ENCODE results near the gene MED31. TPM values are rescaled to one million over a fixed set of nuclear protein-coding genes. Genes with fewer than 3 reads are reported as not detected.

Gene MED31
- total RNA-seq = 10.1 and 23.9 TPM in 2 replicates

GRCh38 chr17:6651354-6651918 is at the start of gene MED31, which contains the start of gene C17orf100:
MED31 (minus strand) TSS chr17:6651605; CDS start chr17:6651528, 77 bp downstream.
C17orf100 (plus strand) TSS chr17:6651762; CDS start chr17:6651914, 152 bp downstream.
- peak within 1 kb of the TSS; percentile 96 for H3K4me3 ChIP-seq (ENCODE audit: low read depth, low read length)
- no peak for DNase-seq (ENCODE audit: low read depth)
- no peak for TF ChIP-seq CTCF (conservative IDR thresholded peaks at IDR 0.05; ENCODE audit: low read depth, low read length)

- H3K4me3 ChIP-seq (ENCODE audit: low read depth, low read length) = no peak overlapping the region
- no peak for TF ChIP-seq CTCF (conservative IDR thresholded peaks at IDR 0.05; ENCODE audit: low read depth, low read length)
- DNase-seq (ENCODE audit: low read depth) = no peak
Observed at GRCh38 chr17:6700948-6701307, 49.5 kb upstream of the MED31 start.

GRCh38 chr17:6699997-6700947 is 48.9 kb upstream of the MED31 start:
- DNase-seq (ENCODE audit: low read depth) = no peak
- no peak for TF ChIP-seq CTCF (conservative IDR thresholded peaks at IDR 0.05; ENCODE audit: low read depth, low read length)
- no peak overlapping the region for H3K4me3 ChIP-seq (ENCODE audit: low read depth, low read length)

GRCh38 chr17:6698004-6698403 is 46.6 kb upstream of the MED31 start:
- H3K4me3 ChIP-seq (ENCODE audit: low read depth, low read length) = no peak overlapping the region
- no peak for DNase-seq (ENCODE audit: low read depth)
- no peak for TF ChIP-seq CTCF (conservative IDR thresholded peaks at IDR 0.05; ENCODE audit: low read depth, low read length)

GRCh38 chr17:6696906-6697305 is 45.5 kb upstream of the MED31 start:
- DNase-seq (ENCODE audit: low read depth) = no peak
- H3K4me3 ChIP-seq (ENCODE audit: low read depth, low read length) = no peak overlapping the region
- no peak for TF ChIP-seq CTCF (conservative IDR thresholded peaks at IDR 0.05; ENCODE audit: low read depth, low read length)

- DNase-seq (ENCODE audit: low read depth) = no peak
- no peak overlapping the region for H3K4me3 ChIP-seq (ENCODE audit: low read depth, low read length)
- TF ChIP-seq CTCF (conservative IDR thresholded peaks at IDR 0.05; ENCODE audit: low read depth, low read length) = no peak
Observed at GRCh38 chr17:6695565-6695964, 44.2 kb upstream of the MED31 start.

Data from epithelial cell of proximal tubule (primary cell).